Muscle of arm (tissue), 12 donors: ENCODE data around the gene HYAL2. TPM values are rescaled to one million over a fixed set of nuclear protein-coding genes. Genes with fewer than 3 reads are reported as not detected.
"Not testable (repeated sequence)": the region's sequence is repeated elsewhere in the genome, so short reads cannot be mapped to it uniquely, and the experiment has no call there.

Source experiments
- DNase-seq: peaks from one replicate; pipeline ENCODE4 v3.0.0-alpha.2; 2013
- polyA plus RNA-seq, 12 donors: library from polyadenylated mRNA; unstranded; fragments of 120-200 nt; gene quantifications; one replicate each; pipeline ENCODE4 v1.2.1, GENCODE V29; 2013; ENCODE audit not compliant: insufficient read length in 12 of 12

Gene HYAL2
- polyA plus RNA-seq, 12 donors = 30.9 to 43.9 (median 36.9) TPM; not detected in 1

DNA sequence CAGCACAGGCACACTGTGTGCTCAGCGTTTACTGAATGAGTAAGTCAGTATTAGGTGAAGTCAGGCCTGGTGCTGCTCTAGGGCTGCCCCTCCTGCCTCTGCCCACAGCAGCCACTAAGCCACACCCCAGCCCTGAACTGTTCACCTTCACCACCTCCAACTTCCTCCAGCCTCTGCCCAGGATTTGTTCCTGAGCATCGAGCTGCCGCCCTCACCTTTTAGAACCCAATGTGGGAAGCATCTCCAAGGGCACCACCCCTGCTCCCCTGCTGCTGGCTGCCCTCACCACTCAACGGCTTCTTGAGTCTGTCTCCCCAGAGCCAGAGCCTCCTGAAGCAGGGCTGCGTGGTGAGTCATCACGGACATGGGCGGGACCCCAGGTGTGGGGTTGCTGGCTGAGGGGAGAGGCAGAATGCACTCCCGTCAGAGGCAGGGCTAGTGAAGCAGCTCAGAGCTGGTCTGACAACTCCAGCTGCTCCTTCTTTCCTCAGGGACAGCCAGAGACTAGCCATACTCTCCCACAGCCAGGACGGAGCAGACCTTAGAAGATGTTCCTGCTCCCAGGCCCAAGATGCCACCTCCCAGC, 5.8 kb downstream of the HYAL2 start:
- DNase-seq = no peak

DNA sequence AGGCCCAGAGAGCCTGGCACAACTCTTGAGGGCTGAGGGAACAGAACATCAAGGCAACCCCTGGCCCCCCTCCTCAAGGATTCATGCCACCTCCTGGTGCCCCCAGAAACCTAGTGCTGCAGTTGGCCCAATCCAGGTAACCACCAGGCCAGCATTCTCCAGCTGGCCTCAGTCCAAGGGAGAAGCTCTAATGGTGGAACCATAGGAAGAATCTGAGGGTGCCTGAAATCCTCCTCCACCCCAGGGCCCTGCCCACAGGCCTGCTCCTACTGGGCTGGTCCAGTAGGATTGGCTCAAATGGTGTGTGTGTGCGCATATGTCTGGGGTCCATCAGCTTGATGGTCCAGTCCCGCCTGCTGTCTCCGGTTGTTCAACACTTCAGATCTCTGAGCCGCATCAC, 7.7 kb downstream of the HYAL2 start:
- DNase-seq = no peak

- DNase-seq = no peak
These were observed 8.2 kb downstream of the HYAL2 start for GRCh38 chr3:50314342-50314741.

GRCh38 chr3:50312041-50312440, 10.5 kb downstream of the HYAL2 start:
- DNase-seq = not testable (repeated sequence)

- no peak for DNase-seq
These were observed 17.9 kb downstream of the HYAL2 start for GRCh38 chr3:50304601-50305000.

GRCh38 chr3:50303013-50303815, 19.3 kb downstream of the HYAL2 start, which contains the start of gene HYAL1:
HYAL1 (minus strand) TSS chr3:50303574; CDS start chr3:50302956, 618 bp downstream.
- DNase-seq = no peak

DNA sequence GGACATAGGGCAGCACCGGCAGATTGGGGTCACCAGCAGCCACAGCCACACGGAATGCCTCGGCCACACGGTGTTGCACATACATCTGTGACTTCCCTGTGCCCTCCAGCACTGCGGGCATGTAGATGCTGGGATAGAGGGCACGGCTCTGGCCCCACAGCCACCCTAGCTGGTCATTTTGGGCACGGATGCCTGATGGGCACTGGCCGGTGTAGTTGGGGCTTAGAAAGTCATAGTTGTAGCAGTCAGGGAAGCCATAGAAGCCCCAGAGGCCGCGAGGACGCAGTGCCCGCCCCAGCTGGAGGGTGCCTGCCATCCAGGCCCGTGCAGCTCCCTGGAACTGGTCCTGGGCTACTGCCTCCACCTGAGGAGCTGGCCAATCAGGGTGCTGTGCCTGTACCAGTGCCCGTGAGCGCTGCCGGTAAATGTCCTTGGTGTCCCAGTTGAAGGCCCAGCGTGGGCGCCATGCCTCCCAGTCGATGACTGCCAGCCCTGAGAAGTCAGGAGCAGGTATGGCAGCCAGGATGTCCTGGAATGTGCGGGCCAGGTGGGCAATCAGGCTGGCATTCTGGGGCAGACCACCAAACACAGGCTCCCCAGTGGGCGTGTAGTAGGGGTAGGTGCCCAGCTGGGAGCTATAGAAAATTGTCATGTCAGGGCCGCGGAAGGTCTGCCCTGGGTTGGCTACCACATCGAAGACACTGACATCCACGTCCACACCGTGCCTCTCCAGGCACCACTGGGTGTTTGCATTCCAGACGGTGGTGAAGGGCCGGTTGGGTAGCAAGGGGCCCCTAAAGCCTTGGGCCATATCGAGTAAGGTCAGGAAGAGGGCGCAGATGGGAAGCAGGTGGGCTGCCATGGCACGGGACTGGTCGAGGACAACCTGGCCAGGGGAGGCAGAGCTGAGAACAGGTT, 20.2 kb downstream of the HYAL2 start:
- DNase-seq = no peak

GRCh38 chr3:50300681-50301254, 21.8 kb downstream of the HYAL2 start:
- no peak for DNase-seq

GRCh38 chr3:50299929-50300680, 22.4 kb downstream of the HYAL2 start:
- no peak for DNase-seq

DNA sequence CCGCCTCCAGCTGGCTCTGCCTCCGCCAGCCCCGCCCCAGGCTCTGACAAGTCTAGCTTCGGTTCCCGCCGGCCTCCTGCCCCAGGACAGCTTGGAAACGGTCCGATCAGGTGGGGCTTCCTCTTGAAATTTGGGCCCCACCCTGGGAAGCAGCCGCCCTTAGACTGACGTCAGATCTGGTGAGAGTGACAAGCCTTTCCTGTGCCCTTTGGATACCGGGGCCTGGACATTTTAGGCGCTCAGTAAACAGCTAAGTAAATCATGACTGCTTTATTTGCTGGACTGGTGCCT, 23.0 kb downstream of the HYAL2 start:
- DNase-seq = no peak

- DNase-seq = peak; percentile 100
These were observed 23.5 kb downstream of the HYAL2 start, which contains the start of the genes HYAL3 and NAA80 for GRCh38 chr3:50298836-50299637. HYAL3 (minus strand) TSS chr3:50299405; CDS start chr3:50295602, 3,803 bp downstream. NAA80 (minus strand) TSS chr3:50299405; CDS start chr3:50297463, 1,942 bp downstream.

DNA sequence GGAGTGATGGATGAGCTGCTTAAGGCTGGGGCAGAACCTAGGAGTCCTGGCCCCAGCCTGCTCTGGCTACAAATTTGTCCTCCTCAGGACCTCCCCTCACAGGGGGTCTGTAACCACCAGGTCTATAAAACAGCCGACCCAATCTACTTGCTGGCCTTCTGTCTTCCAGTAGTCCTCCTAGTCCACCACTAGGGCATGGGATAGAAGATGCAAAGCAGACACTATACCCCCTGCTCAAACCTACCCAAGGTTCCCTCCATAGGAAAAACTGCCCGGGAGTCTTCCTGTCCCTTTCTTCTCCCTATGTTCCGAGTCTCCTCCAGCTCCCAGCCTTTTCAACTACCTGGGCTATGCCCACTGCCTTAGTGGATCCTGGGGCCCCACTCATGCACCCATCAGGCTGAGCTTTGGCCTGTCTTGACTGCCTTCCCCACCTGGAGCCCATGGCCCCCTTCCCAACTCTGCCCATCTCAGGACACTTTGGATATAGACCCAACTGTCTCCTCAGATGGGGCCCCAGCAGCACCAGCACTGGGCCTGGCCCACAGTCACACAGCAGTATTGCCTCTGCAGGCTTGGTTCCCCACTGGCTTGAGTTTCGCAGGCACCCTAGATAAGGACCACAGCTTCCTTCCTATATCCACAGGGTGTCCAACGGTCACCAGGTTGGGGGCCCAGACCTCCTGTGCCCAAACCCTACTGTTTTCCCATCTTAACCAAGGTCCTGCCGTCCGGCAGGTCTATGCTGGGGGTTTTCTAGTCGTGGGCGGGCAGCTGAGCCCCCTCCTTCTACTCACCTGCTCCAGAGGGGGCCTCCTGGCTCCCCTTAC, 24.4 kb downstream of the HYAL2 start:
- no peak for DNase-seq

- DNase-seq = no peak
These were observed 25.2 kb downstream of the HYAL2 start for GRCh38 chr3:50297384-50297775.

DNA sequence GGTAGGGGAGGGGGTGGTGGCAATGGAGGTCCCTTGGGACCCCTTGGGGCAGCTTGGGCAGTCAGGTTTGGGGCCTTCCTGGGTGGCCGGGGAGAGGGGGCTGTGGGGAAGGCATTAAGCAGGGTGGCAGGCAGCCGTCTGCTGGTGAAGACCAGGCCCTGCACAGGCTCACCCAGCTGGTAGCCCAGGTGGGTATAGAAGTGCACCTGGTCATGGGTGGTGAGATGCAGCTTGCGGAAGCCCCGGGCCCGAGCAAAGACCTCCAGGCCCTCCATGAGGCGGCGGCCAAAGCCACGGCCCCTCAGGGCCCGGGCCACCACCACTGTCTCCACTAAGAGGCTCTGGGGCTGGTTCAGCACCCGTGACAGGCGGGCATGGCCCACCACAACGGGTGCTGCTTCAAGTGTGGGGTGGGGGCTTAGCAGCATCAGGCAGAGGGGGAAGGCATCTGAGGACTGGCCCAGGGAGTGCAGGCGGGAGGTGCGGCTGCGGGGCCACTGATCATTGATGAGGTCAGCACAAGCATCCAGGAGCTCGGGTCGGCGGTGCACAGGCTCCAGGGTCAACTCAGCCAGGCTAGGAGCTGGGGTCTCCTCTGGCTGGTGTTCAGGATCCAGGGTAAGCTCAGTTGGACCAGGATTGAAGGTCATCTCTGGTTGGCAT, 25.7 kb downstream of the HYAL2 start:
- no peak for DNase-seq

DNA sequence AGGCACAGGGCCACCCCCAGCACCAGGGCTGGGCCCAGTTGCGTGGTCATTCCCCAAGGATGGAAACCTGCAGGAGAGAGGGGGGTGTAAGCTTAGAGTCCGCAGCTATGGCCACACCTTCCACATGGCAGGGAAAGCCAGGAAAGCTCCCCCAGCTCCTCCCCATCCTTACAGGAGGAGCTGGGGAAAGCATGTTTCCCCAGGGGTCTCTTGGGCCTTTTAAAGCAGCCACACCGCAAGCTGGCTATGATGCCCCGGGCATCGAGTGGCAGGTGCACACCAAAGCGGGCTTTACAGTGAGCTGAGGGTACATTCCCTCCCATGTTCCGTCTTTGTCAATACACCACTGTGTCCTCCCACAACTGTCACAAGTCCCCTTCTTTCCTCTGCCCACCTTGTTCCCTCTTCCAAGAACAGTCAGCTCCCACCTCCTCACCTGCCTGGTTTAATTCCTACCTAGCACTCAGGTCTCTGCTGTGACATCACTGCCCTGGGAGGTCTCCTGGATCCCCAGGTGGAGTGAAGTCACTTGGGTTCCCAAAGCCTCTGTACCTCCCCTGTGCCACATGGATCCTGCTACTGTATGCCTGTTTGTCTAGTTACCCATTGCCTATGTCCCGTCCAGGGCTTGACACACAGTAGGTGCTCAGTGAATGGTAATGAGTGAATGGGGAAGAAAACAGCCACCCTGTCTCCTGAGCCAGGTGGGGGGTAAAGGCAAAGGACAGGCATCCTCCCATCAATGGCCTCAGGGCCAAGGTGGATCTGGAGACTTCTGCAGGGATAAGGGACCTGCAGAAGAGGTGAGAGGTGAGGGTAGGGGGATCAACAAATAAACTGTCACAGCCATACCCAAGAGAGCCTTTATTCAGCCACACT, 26.8 kb downstream of the HYAL2 start:
- DNase-seq = no peak

DNA sequence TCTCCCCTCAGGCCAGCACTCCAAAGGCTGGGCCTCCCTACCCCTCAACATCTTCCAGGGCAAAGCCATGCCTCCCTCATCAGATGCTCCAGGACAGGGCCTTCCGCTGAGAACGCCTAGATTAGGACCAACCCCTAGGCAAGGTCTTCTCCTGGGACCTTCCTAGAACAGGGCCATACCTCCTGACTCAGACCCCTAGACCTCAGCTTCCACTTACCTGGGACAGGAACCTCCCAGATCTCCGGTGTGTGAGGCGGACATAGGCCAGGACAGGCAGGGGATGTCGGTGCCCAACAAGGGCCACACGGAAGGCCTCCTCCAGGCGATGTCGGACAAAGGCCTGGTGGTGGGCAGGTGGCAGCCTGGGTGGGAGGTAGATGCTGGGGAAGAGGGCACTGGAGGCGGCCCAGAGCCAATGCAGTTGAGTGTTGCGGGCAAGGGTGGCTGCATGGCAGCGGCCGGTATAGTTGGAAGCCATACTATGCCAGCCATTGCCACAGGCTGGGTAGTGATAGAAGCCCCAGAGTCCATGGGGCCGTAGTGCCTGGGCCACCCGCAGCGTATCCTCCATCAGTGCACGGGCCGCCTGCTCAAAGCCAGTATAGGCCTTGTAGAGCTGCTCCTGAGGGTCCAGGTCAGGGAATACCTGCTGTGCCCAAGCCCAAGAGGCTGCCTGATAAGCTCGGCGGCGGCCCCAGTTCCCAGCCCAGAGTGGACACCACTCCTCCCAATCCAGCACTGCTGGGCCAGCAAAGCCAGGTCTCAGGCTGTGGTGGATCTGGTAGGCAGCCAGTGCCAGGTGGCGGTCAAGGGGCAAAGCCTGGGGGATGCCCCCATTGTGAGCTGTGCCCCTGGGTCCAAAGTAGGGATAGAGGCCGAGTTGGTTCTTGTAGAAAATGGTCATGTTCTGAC, 27.8 kb downstream of the HYAL2 start:
- DNase-seq = no peak

DNA sequence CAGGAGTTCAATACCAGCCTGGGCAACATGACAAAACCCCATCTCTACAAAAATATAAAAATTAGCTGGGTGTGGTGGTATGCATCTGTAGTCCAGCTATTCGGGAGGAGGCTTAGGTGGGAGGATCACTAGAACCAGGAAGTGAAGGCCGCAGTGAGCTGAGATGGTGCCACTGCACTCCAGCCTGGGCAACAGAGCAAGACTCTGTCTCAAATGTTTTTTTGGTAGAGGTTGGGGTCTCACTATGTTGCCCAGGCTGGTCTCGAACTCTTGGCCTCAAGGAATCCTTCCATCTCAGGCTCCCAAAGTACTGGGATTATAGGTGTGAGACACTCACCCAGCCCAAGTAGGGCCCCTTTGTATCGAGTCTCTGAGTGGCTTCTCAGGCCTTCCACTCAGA, 28.5 kb downstream of the HYAL2 start:
- no peak for DNase-seq
